Ecto neural progenitor cell (in vitro differentiated cells): ENCODE results near the gene ZFP90.
"Not testable (repeated sequence)": the region's sequence is repeated elsewhere in the genome, so short reads cannot be mapped to it uniquely, and the experiment has no call there.

Source experiments
- DNase-seq: peaks from one replicate; pipeline ENCODE4 v3.0.0-alpha.2; 2018; ENCODE audit warnings: low spot score

Gene ZFP90

DNA sequence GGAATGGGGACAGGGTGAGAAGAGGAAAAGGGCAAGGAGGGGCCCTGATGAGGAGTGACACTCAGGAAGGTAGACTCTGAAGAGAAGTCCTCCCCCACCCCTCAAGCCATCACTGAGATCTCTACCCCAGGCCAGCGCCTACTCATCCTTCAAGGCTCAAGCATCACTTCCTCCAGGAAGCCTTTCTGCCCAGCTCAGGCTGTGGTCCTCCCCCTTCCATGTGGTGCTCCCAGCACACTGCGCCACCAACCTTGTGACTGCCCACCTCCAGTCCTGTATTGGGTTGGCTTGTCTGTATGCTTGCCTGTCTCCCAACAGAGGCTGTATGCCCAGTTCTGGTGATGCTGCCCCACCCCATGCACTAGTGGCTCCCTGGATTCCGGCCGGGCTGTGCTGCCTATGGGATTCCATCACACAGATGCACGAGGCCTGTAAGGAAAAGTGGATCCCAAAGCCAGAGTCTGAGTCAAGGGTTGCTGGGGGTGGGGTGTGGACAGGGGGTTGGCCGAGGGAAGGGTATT lies 19.8 kb upstream of the ZFP90 start:
- DNase-seq = no peak

DNA sequence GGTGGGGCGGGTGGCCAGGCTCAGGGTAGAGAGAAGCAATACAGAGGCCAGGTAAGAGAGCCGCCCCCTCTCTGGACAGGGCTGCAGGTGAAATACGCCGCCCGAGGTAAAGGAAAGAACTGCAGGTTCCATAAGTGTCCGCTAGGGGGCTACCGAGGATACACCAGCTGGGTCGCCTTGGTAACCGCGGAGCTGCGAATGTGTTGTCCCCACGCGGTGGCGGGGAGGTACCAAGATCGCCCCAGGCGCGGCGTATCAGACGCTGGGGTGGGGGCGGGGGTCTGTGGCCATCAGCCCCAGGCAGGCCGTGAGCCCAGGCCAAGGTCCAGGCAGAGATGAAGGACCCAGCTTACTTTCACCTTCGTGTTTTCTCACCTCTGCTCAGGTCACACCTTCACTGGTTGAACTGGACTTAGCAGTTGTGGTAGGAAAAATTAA lies 18.4 kb upstream of the ZFP90 start:
- peak; percentile 93 for DNase-seq

DNA sequence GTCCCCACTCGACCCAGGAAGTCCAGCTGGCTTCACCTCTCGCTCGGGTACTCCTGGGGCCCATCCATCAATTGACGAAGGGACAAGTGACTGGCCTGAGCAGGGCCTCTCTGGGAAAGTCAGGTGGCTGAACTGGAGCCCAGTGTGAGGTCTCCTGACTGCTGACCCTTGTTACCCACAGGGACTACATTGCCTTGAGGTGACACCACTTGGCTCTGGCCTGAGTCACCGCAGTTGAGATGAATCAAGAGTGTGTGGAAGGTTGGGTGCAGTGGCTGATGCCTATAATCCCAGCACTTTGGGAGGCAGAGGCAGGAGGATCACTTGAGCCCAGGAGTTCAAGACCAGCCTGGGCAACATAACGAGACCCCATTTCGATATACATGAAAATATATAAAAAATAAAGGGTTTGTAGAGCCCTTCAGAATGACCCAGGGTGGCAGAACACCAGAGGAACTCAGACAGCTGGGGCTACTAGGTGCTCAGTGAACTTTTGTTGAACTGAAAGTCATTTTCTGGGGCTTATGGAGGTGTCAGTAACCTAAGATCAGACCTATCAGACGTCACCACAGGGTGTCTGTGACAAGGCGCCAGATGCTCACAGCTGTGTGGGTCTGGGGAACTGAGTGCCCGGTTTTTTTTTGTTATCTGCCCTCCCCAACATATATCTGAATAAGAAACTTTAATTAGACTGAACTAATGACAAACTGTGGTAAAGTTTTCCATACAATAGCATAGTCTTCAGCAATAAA lies 14.8 kb upstream of the ZFP90 start:
- no peak for DNase-seq

DNA sequence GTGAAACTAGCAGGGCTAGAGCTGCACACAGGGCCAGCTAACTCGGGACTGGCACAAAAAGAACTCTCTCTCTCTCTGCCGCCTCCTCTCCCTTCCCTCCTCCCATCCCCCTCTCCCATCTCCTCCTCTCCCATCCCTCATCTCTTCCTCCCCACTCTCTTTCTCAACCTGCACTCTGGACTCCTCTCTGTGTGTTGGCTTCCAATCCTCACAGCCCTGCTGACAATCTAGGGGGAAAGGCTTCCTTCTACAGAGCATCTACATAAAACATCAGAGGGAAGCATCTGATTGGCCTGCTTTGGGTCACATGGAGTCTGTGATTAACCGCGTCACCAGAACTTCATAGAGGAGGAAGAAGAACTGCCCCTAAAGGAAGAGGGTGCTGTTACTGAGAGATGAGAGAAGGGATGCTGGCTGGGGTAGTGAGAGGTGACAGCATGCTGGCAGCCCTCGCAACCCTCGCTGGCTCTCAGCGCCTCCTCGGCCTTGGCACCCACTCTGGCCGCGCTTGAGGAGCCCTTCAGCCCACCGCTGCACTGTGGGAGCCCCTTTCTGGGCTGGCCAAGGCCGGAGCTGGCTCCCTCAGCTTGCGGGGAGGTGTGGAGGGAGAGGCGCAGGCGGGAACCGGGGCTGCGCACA lies 12.8 kb upstream of the ZFP90 start:
- DNase-seq = no peak

- no peak for DNase-seq
Measured at GRCh38 chr16:68526782-68527145, 12.3 kb upstream of the ZFP90 start.

GRCh38 chr16:68528233-68528632 lies 10.9 kb upstream of the ZFP90 start:
- no peak for DNase-seq

DNA sequence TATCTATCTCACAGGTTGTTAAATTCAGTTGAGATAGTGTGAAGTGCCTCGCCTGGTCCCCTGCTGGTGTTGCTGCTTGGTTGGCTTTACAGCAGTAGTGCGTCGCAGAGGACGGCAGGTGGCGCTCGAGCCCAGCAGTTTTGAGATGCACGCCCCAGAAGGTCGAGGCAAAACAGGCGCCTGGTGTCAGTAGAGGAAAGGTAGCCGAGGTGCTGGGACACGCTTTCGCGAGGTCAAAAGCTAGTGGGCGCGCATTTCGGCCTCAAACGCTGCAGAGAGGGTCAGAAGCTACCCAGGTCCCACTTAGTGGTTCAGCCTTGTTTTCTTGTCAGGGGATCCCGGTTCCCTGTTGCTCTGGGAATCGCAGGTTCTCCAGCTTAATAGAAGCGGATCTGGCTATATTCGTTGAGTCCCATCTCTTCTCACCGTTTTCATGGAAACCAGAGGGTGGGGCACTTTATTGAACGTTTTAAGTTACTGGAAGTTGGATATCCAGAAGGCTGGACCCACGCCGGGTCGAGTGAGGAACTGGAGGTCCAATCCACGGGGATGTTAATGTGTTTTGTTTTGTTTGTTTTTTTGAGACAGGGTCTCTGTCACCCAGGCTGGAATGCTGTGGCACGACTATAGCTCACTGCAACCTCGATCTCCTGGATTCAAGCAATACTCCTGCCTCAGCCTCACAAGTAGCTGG lies 10.3 kb upstream of the ZFP90 start:
- DNase-seq = peak; percentile 91

- no peak for DNase-seq
Measured at GRCh38 chr16:68529608-68529930, 9.5 kb upstream of the ZFP90 start.

DNA sequence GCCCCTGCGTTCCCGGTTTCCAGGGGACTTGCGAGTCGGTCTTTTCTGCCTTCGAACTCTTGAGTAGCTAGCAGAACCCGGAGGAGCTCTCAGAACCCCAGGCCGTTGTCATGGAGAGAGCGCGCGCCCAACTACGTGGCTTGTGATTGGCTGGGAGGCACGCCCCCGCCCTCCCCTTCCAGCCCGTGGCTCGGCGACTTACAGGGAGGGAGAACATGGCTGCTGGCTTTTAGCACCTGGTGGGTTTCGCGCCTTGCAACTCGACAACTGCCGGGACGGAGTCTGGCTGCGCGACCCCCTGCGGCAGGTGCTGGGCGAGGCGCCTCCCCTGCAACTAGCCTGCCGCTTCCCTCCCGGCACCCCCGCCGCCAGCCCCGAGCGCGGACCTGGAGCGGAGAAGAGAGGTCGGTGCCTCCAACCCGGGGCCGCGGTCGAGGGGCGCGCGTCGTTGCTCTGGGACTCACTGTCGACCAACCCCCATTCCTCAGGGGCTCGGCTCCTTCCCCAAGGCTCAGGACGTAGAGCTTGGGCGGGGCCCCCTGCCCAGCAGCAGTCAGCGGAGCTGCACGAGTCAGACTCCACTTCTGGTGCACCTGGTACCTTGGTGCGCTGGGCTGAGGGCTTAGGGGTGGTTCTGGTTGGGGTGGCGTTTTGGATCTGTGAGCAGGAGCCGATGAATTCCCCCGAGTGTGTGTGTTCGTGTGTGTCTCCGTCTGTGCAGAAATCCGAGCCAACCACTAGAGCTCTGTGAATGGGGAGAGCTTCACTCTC lies 9.0 kb upstream of the ZFP90 start:
- peak; percentile 88 for DNase-seq

- DNase-seq = no peak
Measured at GRCh38 chr16:68533937-68534336, 5.2 kb upstream of the ZFP90 start.

GRCh38 chr16:68535331-68535730 lies 3.8 kb upstream of the ZFP90 start:
- no peak for DNase-seq

DNA sequence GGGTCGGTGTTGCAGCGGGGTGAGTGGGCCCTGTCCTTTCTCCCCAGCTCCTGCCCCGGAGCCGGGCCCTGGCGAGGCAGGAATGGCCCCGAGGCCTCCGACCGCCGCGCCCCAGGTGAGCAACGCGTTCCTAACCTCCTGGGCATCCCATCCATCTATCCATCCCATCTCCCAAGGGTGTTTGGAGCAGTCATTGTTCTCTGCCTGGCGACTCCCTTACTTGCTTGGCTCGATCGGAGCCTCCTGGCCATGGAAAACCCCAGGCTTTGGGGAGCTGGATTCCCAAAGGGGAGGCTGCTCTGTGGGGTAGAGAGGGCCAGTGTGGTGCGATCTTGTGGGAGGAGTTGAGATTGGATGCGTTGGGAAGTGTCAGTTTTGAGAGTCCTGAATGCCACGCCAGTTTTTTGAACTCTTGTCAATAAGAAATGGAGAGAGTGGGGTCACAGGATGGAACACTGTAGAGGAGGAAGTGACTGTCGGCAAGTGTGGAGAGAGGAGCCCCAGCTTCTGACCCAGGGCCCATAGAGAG lies 684 bp downstream of the ZFP90 start:
- DNase-seq = peak; percentile 64

DNA sequence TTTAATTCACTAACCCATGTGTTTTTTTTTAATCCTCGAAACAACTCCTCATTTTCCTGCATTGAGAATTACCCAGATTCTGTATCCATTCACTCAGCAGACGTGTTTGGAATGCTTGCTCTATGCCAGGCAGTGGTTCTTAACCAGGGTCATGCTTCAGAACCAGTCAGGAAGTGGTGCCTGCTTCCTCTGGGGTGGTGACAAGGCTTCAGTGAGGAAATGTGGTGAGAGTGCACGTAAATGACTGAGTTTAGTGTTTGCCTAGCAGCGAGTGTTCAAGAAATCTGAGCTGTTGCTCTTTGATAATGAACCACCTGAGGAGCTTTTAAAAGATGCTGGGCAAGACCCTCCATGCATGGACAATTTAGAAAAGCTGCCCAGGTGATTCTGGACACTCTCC lies 9.9 kb downstream of the ZFP90 start:
- DNase-seq = no peak

DNA sequence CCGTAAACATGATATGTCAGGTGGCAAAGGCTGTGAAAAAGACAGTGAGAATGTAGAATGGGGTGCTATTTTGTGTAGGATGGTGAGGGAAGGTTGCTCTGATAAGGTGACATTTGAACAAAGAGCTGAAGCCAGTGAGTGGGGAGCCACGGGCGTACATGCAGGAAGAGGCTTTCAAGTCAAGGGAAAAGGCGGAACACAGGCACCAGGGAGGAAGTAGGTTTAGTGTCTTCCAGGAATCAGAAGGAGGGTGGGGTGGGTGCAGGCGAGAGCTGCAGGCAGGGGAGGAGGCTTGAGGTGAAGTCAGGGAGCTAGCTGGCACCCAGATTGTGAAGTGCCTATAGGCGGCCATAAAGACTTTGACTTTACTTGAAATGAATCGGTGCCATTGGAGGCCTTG lies 14.1 kb downstream of the ZFP90 start:
- DNase-seq = no peak

DNA sequence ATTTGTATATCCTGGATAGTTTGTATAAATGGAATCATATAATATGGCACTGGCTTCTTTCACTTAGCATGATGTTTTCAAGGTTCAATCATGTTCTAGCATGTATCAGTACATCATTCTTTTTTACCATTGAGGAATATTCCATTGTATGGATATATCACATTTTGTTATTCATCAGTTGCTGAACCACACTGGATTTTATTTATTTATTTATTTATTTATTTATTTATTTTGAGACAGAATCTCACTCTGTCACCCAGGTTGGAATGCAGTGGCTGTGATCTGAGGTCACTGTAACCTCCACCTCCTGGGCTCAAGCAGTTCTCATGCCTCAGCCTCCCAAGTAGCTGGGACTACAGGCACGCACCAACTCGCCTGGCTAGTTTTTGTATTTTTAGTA lies 21.2 kb downstream of the ZFP90 start:
- DNase-seq = not testable (repeated sequence)

DNA sequence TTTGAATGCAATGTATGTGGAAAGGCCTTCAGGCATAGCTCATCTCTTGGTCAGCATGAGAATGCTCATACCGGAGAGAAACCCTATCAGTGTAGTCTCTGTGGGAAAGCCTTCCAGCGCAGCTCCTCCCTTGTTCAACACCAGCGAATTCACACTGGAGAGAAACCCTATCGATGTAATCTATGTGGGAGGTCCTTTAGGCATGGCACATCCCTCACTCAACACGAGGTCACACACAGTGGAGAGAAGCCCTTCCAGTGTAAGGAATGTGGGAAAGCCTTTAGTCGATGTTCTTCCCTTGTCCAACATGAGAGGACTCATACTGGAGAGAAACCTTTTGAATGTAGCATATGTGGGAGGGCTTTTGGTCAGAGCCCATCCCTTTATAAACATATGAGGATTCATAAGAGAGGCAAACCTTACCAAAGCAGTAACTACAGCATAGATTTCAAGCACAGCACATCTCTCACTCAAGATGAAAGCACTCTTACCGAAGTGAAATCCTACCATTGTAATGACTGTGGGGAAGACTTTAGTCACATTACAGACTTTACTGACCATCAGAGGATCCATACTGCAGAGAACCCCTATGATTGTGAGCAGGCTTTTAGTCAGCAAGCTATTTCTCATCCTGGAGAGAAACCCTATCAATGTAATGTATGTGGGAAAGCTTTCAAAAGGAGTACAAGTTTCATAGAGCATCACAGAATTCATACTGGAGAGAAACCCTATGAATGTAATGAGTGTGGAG lies 24.7 kb downstream of the ZFP90 start:
- DNase-seq = no peak

DNA sequence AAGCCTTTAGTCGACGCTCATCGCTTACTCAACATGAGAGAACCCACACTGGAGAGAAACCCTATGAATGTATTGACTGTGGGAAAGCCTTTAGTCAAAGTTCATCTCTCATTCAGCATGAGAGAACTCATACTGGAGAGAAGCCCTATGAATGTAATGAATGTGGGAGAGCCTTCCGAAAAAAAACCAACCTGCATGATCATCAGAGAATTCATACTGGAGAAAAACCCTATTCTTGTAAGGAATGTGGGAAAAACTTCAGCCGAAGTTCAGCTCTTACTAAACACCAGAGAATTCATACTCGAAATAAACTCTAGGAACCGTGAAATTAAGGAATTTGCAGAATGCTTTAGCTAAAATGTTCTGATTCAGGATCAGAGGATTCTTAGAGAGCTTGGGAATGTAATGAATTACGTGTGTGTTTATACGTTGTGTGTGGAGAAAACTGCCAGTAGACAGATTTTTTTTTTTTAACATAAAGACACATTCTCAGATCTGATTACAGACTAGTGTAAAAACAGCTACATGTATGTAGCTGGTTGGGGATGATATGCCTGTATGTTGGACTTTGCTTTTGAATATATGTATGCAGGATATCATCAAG lies 25.4 kb downstream of the ZFP90 start:
- no peak for DNase-seq

DNA sequence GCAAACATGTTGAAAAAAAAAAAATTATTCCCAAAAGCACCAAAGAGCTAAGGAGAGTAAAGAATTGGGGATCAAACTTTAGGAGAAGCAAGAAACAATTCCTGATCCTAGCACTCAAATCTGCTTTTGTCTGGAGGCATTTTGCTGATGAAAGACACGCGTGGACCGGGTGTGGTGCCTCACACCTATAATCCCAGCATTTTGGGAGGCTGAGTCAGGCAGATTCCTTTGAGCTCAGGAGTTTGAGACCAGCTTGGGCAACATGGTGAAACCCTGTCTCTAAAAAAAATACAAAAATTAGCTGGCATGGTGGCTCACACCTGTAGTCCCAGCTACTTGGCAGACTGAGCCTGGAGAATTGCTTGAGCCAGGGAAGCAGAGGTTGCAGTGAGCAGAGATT lies 35.4 kb downstream of the ZFP90 start:
- DNase-seq = no peak

DNA sequence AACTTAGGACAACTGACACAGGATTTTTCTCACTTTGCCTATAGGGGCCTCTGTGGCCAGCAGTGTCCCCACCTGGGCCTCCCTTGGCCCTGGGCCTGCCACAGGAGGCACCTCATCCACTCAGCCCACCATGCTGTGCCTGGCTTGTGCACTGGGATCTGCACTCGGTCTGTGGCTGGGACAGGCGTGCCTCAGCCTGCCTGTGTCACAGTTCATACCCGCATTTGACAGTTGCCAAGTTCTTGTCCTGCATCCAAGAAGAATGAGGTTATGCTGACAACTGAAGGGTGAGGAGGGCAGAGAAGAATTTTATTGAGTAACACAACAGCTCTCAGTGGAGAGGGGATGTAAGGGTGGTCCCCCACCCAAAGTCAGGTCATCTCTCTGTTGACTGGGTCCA lies 36.0 kb downstream of the ZFP90 start:
- DNase-seq = no peak

GRCh38 chr16:68577352-68577853 lies 38.3 kb downstream of the ZFP90 start:
- DNase-seq = no peak
